HUDEP-2 (cell line): ENCODE results near the gene MICAL2.
A peak's percentile ranks its signal among the peaks of the same experiment; 100 is the strongest.

Experiments
- DNase-seq, 76 experiments: peaks; one replicate each; lab custom pipeline; 2025; ENCODE audit not compliant: unreplicated experiment in 76 of 76; lab: John Stamatoyannopoulos, UW

MICAL2 gene

DNA sequence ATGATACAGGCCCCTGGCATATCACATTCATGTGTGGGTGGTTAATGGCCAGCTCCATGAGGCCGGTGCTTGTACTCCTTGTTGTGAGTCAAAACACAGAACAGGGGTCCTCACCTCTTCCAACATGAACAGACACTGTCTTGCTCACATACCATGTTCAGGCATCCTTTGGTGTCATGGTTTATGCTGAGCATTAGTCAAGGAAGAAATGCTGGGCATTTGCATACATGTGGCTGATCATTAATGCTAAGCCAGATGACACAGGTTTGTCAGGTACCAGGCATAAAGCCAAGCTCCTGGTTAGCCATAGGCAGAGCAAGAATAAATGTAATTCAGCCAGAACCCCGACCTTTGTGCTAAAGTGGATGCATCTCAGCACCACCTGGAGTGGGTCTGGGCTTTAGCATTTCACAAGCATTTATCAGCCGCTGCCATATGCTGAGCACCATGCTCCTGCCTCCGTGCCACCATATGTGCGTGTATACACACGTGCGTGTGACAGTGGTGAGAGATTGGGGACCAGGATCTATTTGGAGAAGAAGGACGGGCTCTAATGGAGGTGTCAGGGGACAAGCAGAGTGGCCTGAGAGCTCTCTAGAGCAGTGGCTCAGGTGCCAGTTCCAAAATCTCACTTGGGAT is 55.0 kb downstream of the MICAL2 start:
- no peak for DNase-seq

GRCh38 chr11:12166299-12167060 is 56.1 kb downstream of the MICAL2 start:
- DNase-seq, result no peak

DNA sequence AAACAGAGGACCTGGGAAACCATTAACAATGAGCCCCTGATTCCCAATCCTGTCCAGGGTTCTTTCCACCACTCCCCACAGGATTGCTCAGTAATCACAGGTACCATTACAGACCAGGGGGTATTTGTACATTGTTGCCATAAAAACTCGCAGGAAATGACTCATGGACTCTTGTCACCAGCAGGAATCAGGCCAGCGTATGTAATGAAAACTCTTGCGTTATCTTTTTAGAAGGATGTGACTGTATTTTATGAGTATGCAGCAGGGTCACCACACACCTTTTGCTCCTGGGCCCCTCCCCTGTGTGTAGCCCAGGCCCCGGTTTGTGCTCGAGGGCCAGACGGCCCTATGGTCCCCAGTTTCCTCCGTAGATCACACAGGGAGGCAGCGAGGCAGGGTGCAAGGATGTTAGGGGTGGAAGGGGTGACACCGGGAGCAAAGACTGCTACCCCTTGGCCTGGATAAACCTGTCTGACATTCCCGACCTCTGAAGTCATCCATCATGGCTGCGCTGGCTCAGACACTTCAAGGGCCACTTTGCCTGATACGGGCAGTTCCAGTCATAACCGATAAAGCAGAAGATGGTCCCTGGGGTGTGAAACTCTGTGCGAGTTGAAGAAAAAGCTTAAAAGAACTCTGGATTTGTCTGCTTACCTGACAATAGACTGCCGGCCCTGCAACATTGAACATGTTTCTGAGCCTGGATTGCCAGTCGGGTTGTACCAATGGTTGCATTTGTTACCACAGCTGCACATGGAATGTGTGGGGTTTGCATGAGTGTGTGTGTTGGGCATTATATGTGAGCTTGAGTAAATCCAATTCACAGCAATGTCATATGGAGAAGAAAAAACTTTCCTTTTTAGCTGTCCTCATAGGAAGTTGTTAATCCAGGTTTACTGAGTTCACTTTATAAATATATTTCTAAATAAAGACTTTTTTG is 56.9 kb downstream of the MICAL2 start:
- DNase-seq, result no peak

DNA sequence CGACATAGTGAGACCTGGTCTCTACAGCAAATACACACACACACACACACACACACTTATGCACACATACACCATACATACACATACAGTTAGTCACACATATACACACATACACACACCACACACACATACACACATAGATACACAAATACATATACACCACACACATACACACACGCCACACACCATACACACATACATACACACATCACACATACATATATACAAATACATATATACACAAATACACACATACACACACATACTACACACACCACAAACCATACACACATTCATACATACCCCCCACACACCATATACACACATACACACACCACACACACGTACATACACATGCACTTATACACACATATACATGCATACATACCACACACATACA is 57.7 kb downstream of the MICAL2 start:
- DNase-seq, result no peak

DNA sequence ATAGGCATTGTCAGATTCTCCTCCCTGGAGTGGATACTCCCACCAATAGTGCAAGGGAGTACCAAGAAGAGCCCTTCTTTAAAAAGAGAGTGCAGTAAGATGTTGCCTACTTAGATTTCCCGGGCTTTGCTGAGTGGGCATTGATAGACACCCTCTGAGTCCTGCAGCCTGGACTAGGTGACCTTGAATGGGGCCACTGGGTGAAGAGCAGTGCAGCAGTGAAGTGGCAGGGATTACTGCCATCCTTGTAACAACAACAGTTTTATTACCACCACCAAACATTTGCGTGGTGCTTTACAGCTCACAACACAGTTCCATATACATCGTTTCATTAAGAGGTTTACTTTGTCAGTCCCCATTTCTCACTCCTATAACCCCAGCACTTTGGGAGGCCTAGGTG is 59.4 kb downstream of the MICAL2 start:
- no peak for DNase-seq

DNA sequence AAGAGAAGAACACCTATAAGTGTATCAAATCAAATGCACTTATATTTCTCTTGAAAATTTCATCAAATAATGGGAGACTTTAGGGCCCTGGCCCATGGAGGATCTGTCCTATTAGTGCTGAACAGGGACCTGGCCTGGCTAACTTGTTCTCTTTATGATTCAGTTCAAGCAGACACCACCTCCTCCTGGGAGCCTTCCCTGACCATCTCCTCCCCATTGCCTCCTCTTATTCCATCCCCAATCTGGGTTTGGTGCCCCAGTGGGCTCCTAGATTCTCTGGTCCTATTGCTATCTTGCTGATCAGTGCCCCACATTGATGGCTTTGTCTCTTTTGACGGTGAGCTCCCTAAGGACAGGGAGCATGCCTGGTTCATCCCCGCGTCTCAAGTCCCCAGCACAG is 60.1 kb downstream of the MICAL2 start:
- no peak for DNase-seq

DNA sequence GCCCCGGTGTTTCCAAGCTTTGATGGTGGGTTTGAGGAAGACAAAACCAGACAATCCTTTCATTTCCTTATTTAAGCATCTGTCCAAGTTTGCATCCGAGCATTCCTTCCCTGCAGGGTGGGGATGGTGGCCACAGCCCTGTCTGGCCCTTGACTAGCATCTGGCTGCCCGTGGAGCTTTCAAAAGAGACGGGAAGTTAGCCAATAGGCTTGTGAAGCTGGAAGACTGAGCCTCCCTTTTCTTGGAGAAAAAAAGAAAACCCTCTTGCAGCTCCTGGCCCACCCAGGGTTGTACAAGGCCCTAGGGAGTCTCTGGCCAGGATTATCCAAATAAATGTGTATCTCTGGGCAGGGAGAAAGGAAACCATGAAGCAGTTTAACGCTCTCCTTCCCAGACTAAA is 60.6 kb downstream of the MICAL2 start:
- DNase-seq, result no peak

DNA sequence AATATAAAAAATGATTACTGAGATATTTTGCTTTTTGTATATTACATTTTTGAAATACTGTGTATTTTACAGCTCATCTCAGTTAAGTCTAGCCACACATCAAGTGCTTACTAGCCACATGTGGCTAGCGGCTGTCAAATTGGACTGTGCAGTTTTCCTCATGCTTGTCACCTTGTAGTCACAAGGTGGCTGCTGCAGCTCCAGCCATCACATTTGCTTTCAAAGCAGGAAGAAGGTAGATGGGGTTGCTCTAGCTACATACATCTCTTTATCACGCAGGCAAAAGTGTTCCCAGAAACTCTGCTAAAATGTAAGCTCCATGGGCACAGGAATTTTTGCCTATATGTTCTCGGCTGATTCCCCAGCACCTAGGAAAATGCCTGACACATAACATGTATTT is 61.5 kb downstream of the MICAL2 start:
- no peak for DNase-seq

DNA sequence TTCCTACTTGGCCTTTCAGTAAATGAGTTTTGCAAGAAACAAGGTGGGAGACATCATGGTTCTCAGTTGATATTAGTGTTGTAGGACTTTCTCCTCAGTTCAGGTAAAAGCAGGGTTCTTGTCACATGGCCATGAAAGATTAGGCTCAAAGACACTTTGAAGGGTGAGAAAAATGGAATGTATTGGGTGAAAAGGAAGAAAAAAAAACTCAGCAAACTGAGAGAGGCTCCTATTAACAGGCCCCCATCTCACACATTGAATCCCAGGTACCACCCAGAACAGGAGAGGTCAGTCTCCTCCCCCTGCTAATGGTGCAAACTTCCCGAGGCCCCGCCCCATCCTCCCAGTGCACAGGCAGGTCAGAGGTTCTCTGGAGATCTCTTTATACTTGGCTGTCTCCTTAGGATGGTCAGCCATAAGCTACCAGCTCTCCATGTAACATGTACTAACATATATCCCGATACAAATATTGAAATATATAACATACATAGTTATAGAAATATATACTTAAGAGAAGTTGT is 62.2 kb downstream of the MICAL2 start:
- DNase-seq, result peak in 1 of 76 experiments; percentile 3

DNA sequence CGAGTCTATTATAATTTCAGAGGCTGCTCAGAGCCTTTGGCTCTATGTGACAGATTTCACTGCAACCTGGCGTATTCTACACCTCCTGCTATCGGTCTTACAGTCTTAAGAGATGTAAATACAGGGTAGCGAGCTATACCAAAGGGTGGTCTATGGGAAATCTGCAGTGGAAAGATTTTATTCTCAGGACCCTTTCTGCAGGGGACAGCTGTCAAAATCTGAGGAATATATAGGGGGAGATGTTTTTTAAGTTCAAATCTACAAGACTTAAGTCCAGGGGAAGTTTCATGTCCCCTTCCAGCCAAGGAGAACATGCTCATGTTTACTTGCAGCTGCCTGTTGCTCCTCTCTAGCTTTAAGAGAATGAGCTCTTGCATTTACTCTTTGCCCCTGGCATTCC is 62.7 kb downstream of the MICAL2 start:
- DNase-seq, result no peak

- DNase-seq, result peak in 9 of 76 experiments; percentile 2 to 44 (median 20)
These were observed 63.7 kb downstream of the MICAL2 start for GRCh38 chr11:12174128-12174476.

DNA sequence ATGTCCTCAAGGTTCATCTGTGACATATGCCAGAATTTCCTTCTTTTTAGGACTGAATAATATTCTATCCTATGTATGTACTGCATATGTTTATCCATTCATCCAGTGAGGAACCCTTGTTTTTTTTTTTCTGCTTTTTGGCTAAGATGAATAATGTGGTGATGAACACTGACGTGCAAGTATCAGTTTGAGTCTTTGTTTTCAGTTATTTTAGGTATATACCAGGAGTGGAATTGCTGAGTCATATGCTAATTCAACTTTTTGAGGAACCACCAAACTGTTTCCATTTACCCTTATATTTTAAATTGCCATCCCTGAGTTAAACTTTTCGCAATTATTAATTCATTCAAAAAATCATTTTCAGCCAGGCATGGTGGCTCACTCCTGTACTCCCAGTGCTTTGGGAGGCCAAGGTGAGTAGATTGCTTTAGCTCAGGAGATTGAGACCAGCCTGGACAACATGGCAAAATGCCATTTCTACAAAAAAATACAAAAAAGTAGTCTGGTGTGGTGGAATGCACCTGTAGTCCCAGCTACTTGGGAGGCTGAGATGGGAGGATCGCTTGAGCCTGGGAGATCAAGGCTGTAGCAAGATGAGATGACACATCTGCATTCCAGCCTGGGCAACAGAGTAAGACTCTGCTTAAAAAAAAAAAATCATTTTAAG is 64.2 kb downstream of the MICAL2 start:
- peak in 8 of 76 experiments; percentile 8 to 47 (median 26) for DNase-seq

DNA sequence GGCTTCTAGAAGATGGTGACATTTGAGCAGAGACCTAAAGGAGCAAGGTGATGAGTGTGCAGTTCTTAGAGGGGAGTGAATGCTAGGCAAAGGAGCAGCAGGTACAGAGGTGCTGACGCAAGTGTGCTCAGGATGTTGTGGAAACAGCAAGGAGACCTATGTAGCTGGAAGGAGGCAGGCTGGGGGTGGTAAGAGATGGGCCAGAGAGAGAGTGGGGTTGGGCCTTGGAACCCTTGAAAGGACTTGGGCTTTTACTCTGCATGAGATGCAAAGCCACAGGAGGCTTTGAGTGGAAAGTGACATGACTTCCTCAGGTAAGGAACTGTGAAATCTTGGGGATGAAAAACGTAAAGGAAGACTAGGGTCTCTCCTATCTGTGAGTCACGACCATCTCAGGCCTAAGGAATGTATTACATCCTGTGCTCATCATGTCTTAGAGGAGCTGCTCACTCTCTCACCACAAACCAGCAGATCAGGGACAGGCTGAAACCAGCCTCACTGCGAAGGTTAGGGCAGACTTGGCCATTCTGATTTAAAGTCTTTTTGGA is 65.4 kb downstream of the MICAL2 start:
- DNase-seq, result no peak

- DNase-seq, result no peak
These were observed 66.0 kb downstream of the MICAL2 start for GRCh38 chr11:12176410-12176809.

GRCh38 chr11:12177739-12178338 is 67.4 kb downstream of the MICAL2 start:
- DNase-seq, result peak in 39 of 76 experiments; percentile 4 to 58 (median 23)

- DNase-seq, result no peak
These were observed 68.6 kb downstream of the MICAL2 start for GRCh38 chr11:12179019-12179418.

- DNase-seq, result peak in 24 of 76 experiments; percentile 7 to 53 (median 24)
These were observed 69.1 kb downstream of the MICAL2 start for GRCh38 chr11:12179531-12179930.

- DNase-seq, result no peak
These were observed 70.1 kb downstream of the MICAL2 start for GRCh38 chr11:12180257-12181205.

DNA sequence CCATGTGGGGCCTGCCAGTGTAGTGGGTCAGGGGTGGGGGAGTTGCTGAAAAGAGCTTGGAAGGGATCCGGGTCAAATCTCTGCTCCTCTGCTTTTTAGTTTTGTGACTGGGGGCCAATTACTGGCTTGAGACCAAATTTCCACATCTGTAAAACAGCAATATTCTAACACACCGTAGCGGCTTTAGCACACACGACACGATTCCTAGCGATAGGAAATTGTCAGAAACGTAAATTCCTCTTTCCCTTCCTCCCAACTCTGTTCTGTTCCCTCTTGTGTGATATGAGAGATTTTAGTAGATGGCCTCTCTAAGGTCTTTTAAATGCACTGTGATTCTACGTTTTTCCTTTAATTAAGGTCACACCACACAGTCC is 71.9 kb downstream of the MICAL2 start:
- no peak for DNase-seq
